WTC11 (cell line): ENCODE data around the gene XIRP2. TPM values are rescaled to one million over a fixed set of nuclear protein-coding genes. Genes with fewer than 3 reads are reported as not detected.

ENCODE experiments used
- ATAC-seq: fragments of 200-7000 bp; cut with Tn5 transposase; 2 replicates; pipeline ENCODE4 v1.10.0; 2021; ENCODE audit warnings: mild to moderate bottlenecking, moderate library complexity
- Bru-seq: library from RNA; stranded (reverse); fragments of 400-500 nt; gene quantifications from one replicate; lab custom pipeline; 2021; lab: Mats Ljungman, UMichigan
- CTCF ChIA-PET: fragments of 300-600 bp; sonication (Branson Sonifier 250); formaldehyde crosslinking; loops from one replicate; lab custom pipeline; 2021; ENCODE audit warnings: antibody characterized with exemption; lab: Charles Lee
- POLR2A ChIA-PET: fragments of 350-600 bp; sonication (Branson Sonifier 250); formaldehyde crosslinking; loops from one replicate; lab custom pipeline; 2021; ENCODE audit warnings: antibody characterized with exemption; lab: Charles Lee
- DNase-seq: peaks from one replicate; pipeline ENCODE4 v3.0.0; 2021; ENCODE audit warnings: low spot score
- H3K27ac Mint-ChIP-seq: 2 replicates; pipeline ENCODE4 v1.8.0; 2021; ENCODE audit warnings: mixed read lengths
- H3K27me3 Mint-ChIP-seq: 2 replicates; pipeline ENCODE4 v1.8.0; 2021; ENCODE audit warnings: low read depth, mild to moderate bottlenecking, moderate library complexity, mixed read lengths
- H3K36me3 Mint-ChIP-seq: 2 replicates; pipeline ENCODE4 v1.8.0; 2021; ENCODE audit warnings: mixed read lengths
- H3K4me1 Mint-ChIP-seq: 2 replicates; pipeline ENCODE4 v1.8.0; 2022; ENCODE audit warnings: mixed read lengths
- H3K4me3 Mint-ChIP-seq: 2 replicates; pipeline ENCODE4 v1.8.0; 2021; ENCODE audit warnings: mild to moderate bottlenecking, moderate library complexity, mixed read lengths
- H3K9me3 Mint-ChIP-seq: 2 replicates; pipeline ENCODE4 v1.8.0; 2021; ENCODE audit warnings: mixed read lengths
- CBFB ChIP-seq: sonication (generic); formaldehyde crosslinking; IDR thresholded peaks from 2 replicates; pipeline ENCODE4 v1.8.1; 2022; ENCODE audit warnings: mild to moderate bottlenecking, low read depth, missing genetic modification reagents
- CREM ChIP-seq: sonication (generic); formaldehyde crosslinking; IDR thresholded peaks from 2 replicates; pipeline ENCODE4 v1.8.1; 2022; ENCODE audit warnings: mild to moderate bottlenecking, missing genetic modification reagents, moderate library complexity
- EMX1 ChIP-seq: fragments of 250-450 bp; sonication (Bioruptor Pico); IDR thresholded peaks from 2 replicates; pipeline ENCODE4 v1.8.0; 2021; ENCODE audit warnings: mild to moderate bottlenecking
- ESRRA ChIP-seq: sonication (generic); formaldehyde crosslinking; IDR thresholded peaks from 2 replicates; pipeline ENCODE4 v1.8.1; 2022; ENCODE audit warnings: mild to moderate bottlenecking, missing genetic modification reagents, borderline replicate concordance
- ETV6 ChIP-seq: sonication (generic); formaldehyde crosslinking; IDR thresholded peaks from 2 replicates; pipeline ENCODE4 v1.8.1; 2022; ENCODE audit warnings: mild to moderate bottlenecking, missing genetic modification reagents
- FOXJ3 ChIP-seq: sonication (generic); formaldehyde crosslinking; IDR thresholded peaks from 2 replicates; pipeline ENCODE4 v1.9.0; 2021; ENCODE audit warnings: missing genetic modification reagents, mild to moderate bottlenecking, borderline replicate concordance
- JUN ChIP-seq: sonication (generic); formaldehyde crosslinking; IDR thresholded peaks from 2 replicates; pipeline ENCODE4 v1.8.0; 2023; ENCODE audit warnings: mild to moderate bottlenecking, missing genetic modification reagents
- KAT7 ChIP-seq: sonication (generic); formaldehyde crosslinking; IDR thresholded peaks from 2 replicates; pipeline ENCODE4 v1.8.1; 2023; ENCODE audit warnings: missing genetic modification reagents, mild to moderate bottlenecking, borderline replicate concordance
- NFYB ChIP-seq: sonication (generic); formaldehyde crosslinking; conservative IDR thresholded peaks from 2 replicates; pipeline ENCODE4 v1.8.0; 2022; ENCODE audit warnings: low read depth, missing genetic modification reagents
- NR3C1 ChIP-seq: sonication (generic); formaldehyde crosslinking; conservative IDR thresholded peaks from 2 replicates; pipeline ENCODE4 v1.8.1; 2023; ENCODE audit warnings: low read depth, mild to moderate bottlenecking, missing genetic modification reagents
- ZBTB21 ChIP-seq: sonication (generic); formaldehyde crosslinking; IDR thresholded peaks from 2 replicates; pipeline ENCODE4 v1.8.1; 2023; ENCODE audit warnings: mild to moderate bottlenecking, missing genetic modification reagents, borderline replicate concordance
- ZNF263 ChIP-seq: sonication (generic); formaldehyde crosslinking; IDR thresholded peaks from 2 replicates; pipeline ENCODE4 v1.8.1; 2022; ENCODE audit warnings: low read depth, mild to moderate bottlenecking, moderate library complexity, missing genetic modification reagents
- long read RNA-seq, 3 experiments: library from RNA in 1 of 3; library from capped mRNA in 1 of 3; library from polyadenylated mRNA in 1 of 3; unstranded in 2 of 3; stranded (forward) in 1 of 3; transcript quantifications; one replicate each; pipeline ENCODE4 v2.0.0, GENCODE V29; 2021
- total RNA-seq: library from RNA; stranded (reverse); gene quantifications from 3 replicates; pipeline ENCODE4 v1.2.3, GENCODE V29; 2021
- TF ChIP-seq, protein P1 (sequence below): sonication (generic); formaldehyde crosslinking; conservative IDR thresholded peaks from 2 replicates; pipeline ENCODE4 v1.8.1; 2022; ENCODE audit warnings: mild to moderate bottlenecking, missing genetic modification reagents
- TF ChIP-seq, protein P2 (sequence below): sonication (generic); formaldehyde crosslinking; IDR thresholded peaks from 2 replicates; pipeline ENCODE4 v1.8.1; 2023; ENCODE audit warnings: mild to moderate bottlenecking, missing genetic modification reagents, moderate library complexity
- TF ChIP-seq, protein P3 (sequence below): sonication (generic); formaldehyde crosslinking; IDR thresholded peaks from 2 replicates; pipeline ENCODE4 v1.8.1; 2022; ENCODE audit warnings: mild to moderate bottlenecking, missing genetic modification reagents, moderate library complexity, borderline replicate concordance
- TF ChIP-seq, protein P4 (sequence below): fragments of 250-450 bp; sonication (Bioruptor Pico); IDR thresholded peaks from 2 replicates; pipeline ENCODE4 v2.1.2; 2022; ENCODE audit warnings: mild to moderate bottlenecking, moderate library complexity
- TF ChIP-seq, protein P5 (sequence below): sonication (generic); formaldehyde crosslinking; IDR thresholded peaks from 2 replicates; pipeline ENCODE4 v1.8.0; 2023; ENCODE audit warnings: missing genetic modification reagents
- TF ChIP-seq, protein P6 (sequence below): sonication (generic); formaldehyde crosslinking; IDR thresholded peaks from 2 replicates; pipeline ENCODE4 v1.8.1; 2022; ENCODE audit warnings: low read depth, mild to moderate bottlenecking, moderate library complexity, missing genetic modification reagents, borderline replicate concordance

XIRP2 gene, protein sequence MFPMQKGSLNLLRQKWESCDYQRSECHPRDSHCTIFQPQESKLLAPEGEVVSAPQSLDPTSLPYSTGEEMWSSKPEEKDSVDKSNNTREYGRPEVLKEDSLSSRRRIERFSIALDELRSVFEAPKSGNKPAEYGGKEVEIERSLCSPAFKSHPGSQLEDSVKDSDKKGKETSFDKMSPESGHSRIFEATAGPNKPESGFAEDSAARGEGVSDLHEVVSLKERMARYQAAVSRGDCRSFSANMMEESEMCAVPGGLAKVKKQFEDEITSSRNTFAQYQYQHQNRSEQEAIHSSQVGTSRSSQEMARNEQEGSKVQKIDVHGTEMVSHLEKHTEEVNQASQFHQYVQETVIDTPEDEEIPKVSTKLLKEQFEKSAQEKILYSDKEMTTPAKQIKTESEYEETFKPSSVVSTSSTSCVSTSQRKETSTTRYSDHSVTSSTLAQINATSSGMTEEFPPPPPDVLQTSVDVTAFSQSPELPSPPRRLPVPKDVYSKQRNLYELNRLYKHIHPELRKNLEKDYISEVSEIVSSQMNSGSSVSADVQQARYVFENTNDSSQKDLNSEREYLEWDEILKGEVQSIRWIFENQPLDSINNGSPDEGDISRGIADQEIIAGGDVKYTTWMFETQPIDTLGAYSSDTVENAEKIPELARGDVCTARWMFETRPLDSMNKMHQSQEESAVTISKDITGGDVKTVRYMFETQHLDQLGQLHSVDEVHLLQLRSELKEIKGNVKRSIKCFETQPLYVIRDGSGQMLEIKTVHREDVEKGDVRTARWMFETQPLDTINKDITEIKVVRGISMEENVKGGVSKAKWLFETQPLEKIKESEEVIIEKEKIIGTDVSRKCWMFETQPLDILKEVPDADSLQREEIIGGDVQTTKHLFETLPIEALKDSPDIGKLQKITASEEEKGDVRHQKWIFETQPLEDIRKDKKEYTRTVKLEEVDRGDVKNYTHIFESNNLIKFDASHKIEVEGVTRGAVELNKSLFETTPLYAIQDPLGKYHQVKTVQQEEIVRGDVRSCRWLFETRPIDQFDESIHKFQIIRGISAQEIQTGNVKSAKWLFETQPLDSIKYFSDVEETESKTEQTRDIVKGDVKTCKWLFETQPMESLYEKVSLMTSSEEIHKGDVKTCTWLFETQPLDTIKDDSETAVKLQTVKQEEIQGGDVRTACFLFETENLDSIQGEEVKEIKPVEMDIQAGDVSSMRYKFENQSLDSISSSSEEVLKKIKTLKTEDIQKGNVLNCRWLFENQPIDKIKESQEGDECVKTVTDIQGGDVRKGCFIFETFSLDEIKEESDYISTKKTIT (N-terminal part only)
- total RNA-seq (0.32 to 0.87 TPM (median 0.69 TPM) in 3 replicates), Bru-seq, nascent RNA (percentile 26 among the genes with signal in this experiment)
- long read RNA-seq, experiment 1, partial matches to known transcripts: 1 of 1 reads
- long read RNA-seq, experiment 1, other reads (novel, unspliced or antisense): 0 of 1 reads
- long read RNA-seq, experiment 2: 0 reads
- long read RNA-seq, experiment 3: 0 reads

DNA sequence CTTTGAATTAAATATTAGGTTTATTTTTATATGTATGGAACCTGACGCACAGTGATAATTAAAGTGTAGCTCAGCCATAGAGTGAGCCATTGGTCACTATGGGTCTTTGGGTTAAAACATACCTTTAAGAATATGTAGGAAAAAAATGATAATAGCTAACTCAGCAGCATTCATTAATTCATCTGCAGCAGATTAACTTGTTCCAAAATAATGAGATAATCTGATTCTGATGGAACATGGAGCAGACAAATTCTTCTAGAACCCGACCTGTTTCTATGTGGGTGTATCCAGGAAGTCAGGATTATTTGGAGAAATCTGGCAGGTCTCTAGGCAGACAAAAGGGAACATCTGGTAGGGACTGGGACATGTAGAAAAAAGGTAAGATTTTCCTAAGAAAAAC, at the start of gene XIRP2:
Gene XIRP2 (plus strand): TSS at position 301 of the 400 bp plus-strand sequence. CDS start 15,003 bp downstream, outside the sequence.
- H3K4me3 Mint-ChIP-seq: no peak within 1 kb of the TSS
- TF ChIP-seq EMX1 (CRISPR knock-in tag) (no peak), JUN (CRISPR knock-in tag) (no peak)
- TF ChIP-seq, protein P1, sequence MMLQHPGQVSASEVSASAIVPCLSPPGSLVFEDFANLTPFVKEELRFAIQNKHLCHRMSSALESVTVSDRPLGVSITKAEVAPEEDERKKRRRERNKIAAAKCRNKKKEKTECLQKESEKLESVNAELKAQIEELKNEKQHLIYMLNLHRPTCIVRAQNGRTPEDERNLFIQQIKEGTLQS (CRISPR knock-in tag): no peak
- TF ChIP-seq, all 79 proteins: peak for 0
- no peak within 1 kb of the TSS for H3K27ac Mint-ChIP-seq
- no peaks in the 10 kb centered on the region for H3K36me3 Mint-ChIP-seq
- ChIA-PET CTCF (no interaction called here), POLR2A (no interaction called here)
- no peaks in the 10 kb centered on the region for H3K27me3 Mint-ChIP-seq
- peaks cover 17% of the 10 kb centered on the region for H3K4me1 Mint-ChIP-seq
- ATAC-seq: no peak
- no peak for DNase-seq
- 0 out of 2 replicates have a peak, but pooled peaks cover 3% of the 10 kb centered on the region for H3K9me3 Mint-ChIP-seq

DNA sequence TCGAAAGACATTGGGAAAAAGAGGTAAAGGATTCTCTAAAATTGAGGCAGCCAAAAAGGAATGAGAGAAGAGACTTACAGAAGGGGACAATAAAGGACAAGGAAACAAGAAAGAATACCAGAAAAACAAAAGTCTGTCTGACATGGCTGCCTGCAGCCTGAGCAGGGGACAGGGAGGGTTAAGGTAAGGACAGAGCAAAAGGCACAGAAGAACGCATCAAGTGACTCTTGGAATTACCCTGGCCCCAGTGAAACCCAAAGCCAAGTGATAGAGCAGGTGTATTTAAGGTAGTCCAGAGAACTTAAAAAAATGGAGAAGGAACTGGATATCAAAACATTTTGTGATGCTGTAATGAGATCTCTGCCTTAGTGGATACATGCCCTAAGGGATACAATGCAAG, 47.1 kb upstream of the XIRP2 start:
- Mint-ChIP-seq H3K27me3 (no peaks in the 10 kb centered on the region), H3K9me3 (no peaks in the 10 kb centered on the region), H3K4me3 (no peak overlapping the region), H3K36me3 (no peaks in the 10 kb centered on the region), H3K27ac (peak overlapping the region; percentile 76), H3K4me1 (peaks cover 17% of the 10 kb centered on the region)
- ATAC-seq (peak; percentile 81), DNase-seq (no peak)
- TF ChIP-seq FOXJ3 (CRISPR knock-in tag) (no peak), KAT7 (CRISPR knock-in tag) (no peak), CREM (CRISPR knock-in tag) (no peak), CBFB (CRISPR knock-in tag) (no peak), EMX1 (CRISPR knock-in tag) (no peak), NFYB (no peak), ZNF263 (CRISPR knock-in tag) (no peak), ESRRA (no peak), NR3C1 (CRISPR knock-in tag) (no peak), ETV6 (CRISPR knock-in tag) (no peak), ZBTB21 (no peak)
- TF ChIP-seq, protein P2, sequence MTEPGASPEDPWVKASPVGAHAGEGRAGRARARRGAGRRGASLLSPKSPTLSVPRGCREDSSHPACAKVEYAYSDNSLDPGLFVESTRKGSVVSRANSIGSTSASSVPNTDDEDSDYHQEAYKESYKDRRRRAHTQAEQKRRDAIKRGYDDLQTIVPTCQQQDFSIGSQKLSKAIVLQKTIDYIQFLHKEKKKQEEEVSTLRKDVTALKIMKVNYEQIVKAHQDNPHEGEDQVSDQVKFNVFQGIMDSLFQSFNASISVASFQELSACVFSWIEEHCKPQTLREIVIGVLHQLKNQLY (CRISPR knock-in tag): no peak
- TF ChIP-seq, protein P3, sequence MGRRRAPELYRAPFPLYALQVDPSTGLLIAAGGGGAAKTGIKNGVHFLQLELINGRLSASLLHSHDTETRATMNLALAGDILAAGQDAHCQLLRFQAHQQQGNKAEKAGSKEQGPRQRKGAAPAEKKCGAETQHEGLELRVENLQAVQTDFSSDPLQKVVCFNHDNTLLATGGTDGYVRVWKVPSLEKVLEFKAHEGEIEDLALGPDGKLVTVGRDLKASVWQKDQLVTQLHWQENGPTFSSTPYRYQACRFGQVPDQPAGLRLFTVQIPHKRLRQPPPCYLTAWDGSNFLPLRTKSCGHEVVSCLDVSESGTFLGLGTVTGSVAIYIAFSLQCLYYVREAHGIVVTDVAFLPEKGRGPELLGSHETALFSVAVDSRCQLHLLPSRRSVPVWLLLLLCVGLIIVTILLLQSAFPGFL (CRISPR knock-in tag): no peak
- TF ChIP-seq, protein P4, sequence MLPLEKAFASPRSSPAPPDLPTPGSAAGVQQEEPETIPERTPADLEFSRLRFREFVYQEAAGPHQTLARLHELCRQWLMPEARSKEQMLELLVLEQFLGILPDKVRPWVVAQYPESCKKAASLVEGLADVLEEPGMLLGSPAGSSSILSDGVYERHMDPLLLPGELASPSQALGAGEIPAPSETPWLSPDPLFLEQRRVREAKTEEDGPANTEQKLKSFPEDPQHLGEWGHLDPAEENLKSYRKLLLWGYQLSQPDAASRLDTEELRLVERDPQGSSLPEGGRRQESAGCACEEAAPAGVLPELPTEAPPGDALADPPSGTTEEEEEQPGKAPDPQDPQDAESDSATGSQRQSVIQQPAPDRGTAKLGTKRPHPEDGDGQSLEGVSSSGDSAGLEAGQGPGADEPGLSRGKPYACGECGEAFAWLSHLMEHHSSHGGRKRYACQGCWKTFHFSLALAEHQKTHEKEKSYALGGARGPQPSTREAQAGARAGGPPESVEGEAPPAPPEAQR (CRISPR knock-in tag): no peak
- TF ChIP-seq, protein P5, sequence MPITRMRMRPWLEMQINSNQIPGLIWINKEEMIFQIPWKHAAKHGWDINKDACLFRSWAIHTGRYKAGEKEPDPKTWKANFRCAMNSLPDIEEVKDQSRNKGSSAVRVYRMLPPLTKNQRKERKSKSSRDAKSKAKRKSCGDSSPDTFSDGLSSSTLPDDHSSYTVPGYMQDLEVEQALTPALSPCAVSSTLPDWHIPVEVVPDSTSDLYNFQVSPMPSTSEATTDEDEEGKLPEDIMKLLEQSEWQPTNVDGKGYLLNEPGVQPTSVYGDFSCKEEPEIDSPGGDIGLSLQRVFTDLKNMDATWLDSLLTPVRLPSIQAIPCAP (CRISPR knock-in tag): no peak
- TF ChIP-seq, protein P6, sequence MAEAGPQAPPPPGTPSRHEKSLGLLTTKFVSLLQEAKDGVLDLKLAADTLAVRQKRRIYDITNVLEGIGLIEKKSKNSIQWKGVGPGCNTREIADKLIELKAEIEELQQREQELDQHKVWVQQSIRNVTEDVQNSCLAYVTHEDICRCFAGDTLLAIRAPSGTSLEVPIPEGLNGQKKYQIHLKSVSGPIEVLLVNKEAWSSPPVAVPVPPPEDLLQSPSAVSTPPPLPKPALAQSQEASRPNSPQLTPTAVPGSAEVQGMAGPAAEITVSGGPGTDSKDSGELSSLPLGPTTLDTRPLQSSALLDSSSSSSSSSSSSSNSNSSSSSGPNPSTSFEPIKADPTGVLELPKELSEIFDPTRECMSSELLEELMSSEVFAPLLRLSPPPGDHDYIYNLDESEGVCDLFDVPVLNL (CRISPR knock-in tag): no peak
- ChIA-PET POLR2A (no interaction called here), CTCF (no interaction called here)
